Activated naive CD4-positive, alpha-beta T cell treated with anti-CD3 and anti-CD28 coated beads, Interleukin-2, amount 10 ng/mL, durations not matched to agents 7 days and 5 days (primary cell): ENCODE data around the gene PRL.

ENCODE experiments used
- CTCF ChIA-PET: fragments of 350-600 bp; sonication (Branson Sonifier 250); formaldehyde crosslinking; loops from one replicate; lab custom pipeline; 2021; ENCODE audit warnings: antibody characterized with exemption; lab: Charles Lee
- DNase-seq: peaks from one replicate; pipeline ENCODE4 v3.0.0-alpha.2; 2020
- H3K27ac Mint-ChIP-seq: one replicate; pipeline ENCODE4 v1.8.0; 2021; ENCODE audit warnings: mild to moderate bottlenecking, moderate library complexity, mixed read lengths
- H3K27me3 Mint-ChIP-seq: one replicate; pipeline ENCODE4 v1.8.0; 2021; ENCODE audit warnings: mild to moderate bottlenecking, mixed read lengths
- H3K36me3 Mint-ChIP-seq: one replicate; pipeline ENCODE4 v1.8.0; 2021; ENCODE audit warnings: mixed read lengths
- H3K4me1 Mint-ChIP-seq: one replicate; pipeline ENCODE4 v1.8.0; 2021; ENCODE audit warnings: mixed read lengths
- H3K4me3 Mint-ChIP-seq: one replicate; pipeline ENCODE4 v1.8.0; 2021; ENCODE audit warnings: mild to moderate bottlenecking, moderate library complexity, mixed read lengths
- H3K9me3 Mint-ChIP-seq: one replicate; pipeline ENCODE4 v1.8.0; 2021; ENCODE audit warnings: mixed read lengths

The PRL gene

GRCh38 chr6:22296936-22297335 is at the start of gene PRL:
PRL (minus strand) TSS chr6:22297036; CDS start chr6:22296982, 54 bp downstream.
- Mint-ChIP-seq H3K4me1 (no peaks in the 10 kb centered on the region), H3K36me3 (no peaks in the 10 kb centered on the region), H3K27ac (no peak within 1 kb of the TSS), H3K4me3 (no peak within 1 kb of the TSS), H3K9me3 (no peaks in the 10 kb centered on the region), H3K27me3 (no peaks in the 10 kb centered on the region)
- DNase-seq = no peak
- CTCF ChIA-PET = no interaction called here

DNA sequence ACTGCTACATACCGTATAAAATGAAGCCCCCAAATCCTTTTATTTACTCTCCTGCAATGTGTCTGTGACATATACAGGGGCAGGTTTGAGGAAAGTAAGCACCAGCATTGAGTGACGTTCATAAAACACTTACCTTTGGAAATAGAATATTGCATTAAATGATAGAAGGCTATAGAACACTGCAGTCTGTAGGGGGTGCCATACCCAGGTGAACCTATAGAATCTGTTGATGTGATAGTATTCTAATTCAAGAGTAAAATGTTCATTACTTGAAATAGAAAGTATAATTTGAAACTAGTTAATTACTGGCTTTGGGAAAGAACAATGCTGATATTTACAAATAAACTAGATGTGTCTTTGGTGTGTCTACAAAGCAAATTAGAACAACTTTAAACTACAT is 47.0 kb upstream of the PRL start:
- no peaks in the 10 kb centered on the region for H3K4me1 Mint-ChIP-seq
- CTCF ChIA-PET = no interaction called here
- H3K27me3 Mint-ChIP-seq = no peaks in the 10 kb centered on the region
- no peak overlapping the region for H3K27ac Mint-ChIP-seq
- no peak overlapping the region for H3K4me3 Mint-ChIP-seq
- H3K36me3 Mint-ChIP-seq = no peaks in the 10 kb centered on the region
- peaks cover 4% of the 10 kb centered on the region for H3K9me3 Mint-ChIP-seq
- DNase-seq = no peak

GRCh38 chr6:22334778-22335177 is 37.9 kb upstream of the PRL start:
- H3K27me3 Mint-ChIP-seq = no peaks in the 10 kb centered on the region
- DNase-seq = no peak
- no peaks in the 10 kb centered on the region for H3K36me3 Mint-ChIP-seq
- CTCF ChIA-PET = no interaction called here
- H3K9me3 Mint-ChIP-seq = no peaks in the 10 kb centered on the region
- no peaks in the 10 kb centered on the region for H3K4me1 Mint-ChIP-seq
- no peak overlapping the region for H3K27ac Mint-ChIP-seq
- no peak overlapping the region for H3K4me3 Mint-ChIP-seq

DNA sequence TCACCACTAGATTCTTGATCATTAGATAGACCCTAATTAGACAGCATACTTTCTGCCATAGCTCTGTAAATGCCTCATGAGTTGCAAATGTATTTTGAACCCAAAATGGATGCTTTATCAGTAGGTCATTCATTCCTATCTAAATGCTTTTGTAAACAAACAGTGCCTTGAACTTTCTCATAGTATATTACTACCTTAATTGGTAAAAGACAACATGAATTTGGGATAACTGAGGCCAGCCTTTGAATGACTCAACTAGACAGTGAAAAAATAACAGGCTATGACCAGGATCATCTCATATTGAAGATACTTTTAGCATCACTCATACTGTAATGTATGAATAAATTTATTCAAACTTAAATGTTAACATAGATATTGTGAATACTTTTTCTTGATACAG is 37.0 kb upstream of the PRL start:
- Mint-ChIP-seq H3K9me3 (peaks cover 2% of the 10 kb centered on the region), H3K4me3 (no peak overlapping the region), H3K36me3 (no peaks in the 10 kb centered on the region), H3K27ac (no peak overlapping the region), H3K4me1 (no peaks in the 10 kb centered on the region), H3K27me3 (no peaks in the 10 kb centered on the region)
- DNase-seq = no peak
- CTCF ChIA-PET = no interaction called here

GRCh38 chr6:22332711-22333110 is 35.9 kb upstream of the PRL start:
- Mint-ChIP-seq H3K27ac (no peak overlapping the region), H3K36me3 (no peaks in the 10 kb centered on the region)
- no peak for DNase-seq

DNA sequence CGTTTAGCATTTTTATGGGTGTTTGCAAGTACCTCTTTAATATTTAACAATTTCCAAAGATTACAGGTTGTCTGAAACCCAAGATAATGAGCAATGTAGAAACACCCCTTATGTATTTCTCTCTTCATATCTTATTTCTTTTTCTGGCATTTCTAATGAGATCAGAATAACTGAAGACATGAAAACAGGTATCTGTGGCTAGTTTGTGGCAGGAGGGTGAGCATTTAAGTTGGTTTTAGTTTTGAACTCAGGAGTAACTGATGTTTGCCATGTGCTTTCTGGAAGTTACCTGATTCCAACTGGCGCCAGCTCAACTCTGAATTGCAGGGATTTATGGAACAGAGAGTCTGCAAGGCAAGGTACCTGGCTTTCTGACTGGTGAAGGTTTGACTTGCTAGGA is 35.4 kb upstream of the PRL start:
- Mint-ChIP-seq H3K27me3 (no peaks in the 10 kb centered on the region), H3K36me3 (no peaks in the 10 kb centered on the region), H3K9me3 (peaks cover 2% of the 10 kb centered on the region), H3K27ac (no peak overlapping the region), H3K4me1 (no peaks in the 10 kb centered on the region), H3K4me3 (no peak overlapping the region)
- CTCF ChIA-PET = no interaction called here
- no peak for DNase-seq

More at GRCh38 chr6:22332711-22333110, 35.9 kb upstream of the PRL start:
- peaks cover 2% of the 10 kb centered on the region for H3K9me3 Mint-ChIP-seq
- no peak overlapping the region for H3K4me3 Mint-ChIP-seq
- no peaks in the 10 kb centered on the region for H3K27me3 Mint-ChIP-seq
- CTCF ChIA-PET = no interaction called here
- H3K4me1 Mint-ChIP-seq = no peaks in the 10 kb centered on the region

DNA sequence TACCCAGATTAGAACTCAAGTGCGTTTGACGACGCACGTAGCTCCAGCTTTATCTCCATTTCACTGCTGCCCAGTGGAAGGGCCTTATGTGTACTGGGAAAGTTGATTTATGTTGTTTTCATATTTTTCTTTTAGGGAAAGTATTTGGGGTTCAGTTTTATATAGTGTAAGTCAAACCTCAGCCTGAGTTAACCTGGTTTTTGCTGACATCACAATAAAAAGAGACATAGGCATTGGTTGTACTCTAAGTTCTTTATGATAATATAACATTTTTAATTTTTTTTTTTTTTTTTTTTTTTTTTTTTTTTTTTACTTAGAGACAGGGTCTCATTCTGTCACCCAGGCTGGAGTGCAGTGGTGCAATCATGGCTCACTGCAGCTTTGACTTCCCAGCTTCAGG is 34.1 kb upstream of the PRL start:
- CTCF ChIA-PET = no interaction called here
- no peak overlapping the region for H3K27ac Mint-ChIP-seq

GRCh38 chr6:22328474-22328873 is 31.6 kb upstream of the PRL start:
- CTCF ChIA-PET = no interaction called here
- H3K27ac Mint-ChIP-seq = no peak overlapping the region
- no peaks in the 10 kb centered on the region for H3K27me3 Mint-ChIP-seq
- H3K4me1 Mint-ChIP-seq = no peaks in the 10 kb centered on the region
- DNase-seq = no peak
- H3K36me3 Mint-ChIP-seq = no peaks in the 10 kb centered on the region
- H3K4me3 Mint-ChIP-seq = no peak overlapping the region
- peaks cover 2% of the 10 kb centered on the region for H3K9me3 Mint-ChIP-seq

More for the DNA sequence above, 34.1 kb upstream of the PRL start:
- H3K27me3 Mint-ChIP-seq = no peaks in the 10 kb centered on the region
- no peaks in the 10 kb centered on the region for H3K4me1 Mint-ChIP-seq
- no peak for DNase-seq
- no peaks in the 10 kb centered on the region for H3K36me3 Mint-ChIP-seq
- H3K9me3 Mint-ChIP-seq = peaks cover 2% of the 10 kb centered on the region
- no peak overlapping the region for H3K4me3 Mint-ChIP-seq

GRCh38 chr6:22327881-22328280 is 31.0 kb upstream of the PRL start:
- H3K4me3 Mint-ChIP-seq = no peak overlapping the region
- no peaks in the 10 kb centered on the region for H3K27me3 Mint-ChIP-seq
- DNase-seq = no peak
- H3K4me1 Mint-ChIP-seq = no peaks in the 10 kb centered on the region
- no peaks in the 10 kb centered on the region for H3K36me3 Mint-ChIP-seq
- H3K9me3 Mint-ChIP-seq = peaks cover 2% of the 10 kb centered on the region
- H3K27ac Mint-ChIP-seq = no peak overlapping the region
- CTCF ChIA-PET = no interaction called here

GRCh38 chr6:22326500-22326899 is 29.7 kb upstream of the PRL start:
- DNase-seq = no peak
- Mint-ChIP-seq H3K4me3 (no peak overlapping the region), H3K36me3 (no peaks in the 10 kb centered on the region), H3K4me1 (no peaks in the 10 kb centered on the region), H3K27ac (no peak overlapping the region), H3K27me3 (no peaks in the 10 kb centered on the region), H3K9me3 (peaks cover 2% of the 10 kb centered on the region)
- CTCF ChIA-PET = no interaction called here

- Mint-ChIP-seq H3K9me3 (peaks cover 2% of the 10 kb centered on the region), H3K27ac (no peak overlapping the region), H3K4me1 (no peaks in the 10 kb centered on the region), H3K36me3 (no peaks in the 10 kb centered on the region), H3K27me3 (no peaks in the 10 kb centered on the region), H3K4me3 (no peak overlapping the region)
- no peak for DNase-seq
- CTCF ChIA-PET = no interaction called here
Observed at GRCh38 chr6:22325481-22325880, 28.6 kb upstream of the PRL start.

DNA sequence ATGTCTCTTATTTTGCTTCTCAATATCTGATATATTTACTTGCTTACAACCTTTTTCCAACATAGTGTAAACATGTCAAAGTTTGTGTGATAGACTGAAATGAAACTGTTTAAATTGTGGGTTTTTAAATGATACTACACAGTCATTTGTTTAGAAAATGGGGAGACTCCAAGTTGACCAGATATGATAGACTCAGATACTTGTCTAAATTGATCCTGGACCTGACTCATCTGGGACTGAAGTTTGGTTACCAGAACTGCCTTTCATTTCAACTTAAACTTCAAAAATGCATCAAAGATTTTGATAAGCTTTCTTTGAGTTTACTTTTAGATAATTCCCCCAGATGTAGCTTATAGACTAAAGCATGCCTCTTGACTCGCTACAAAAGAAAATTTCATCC is 27.0 kb upstream of the PRL start:
- no peaks in the 10 kb centered on the region for H3K4me1 Mint-ChIP-seq
- CTCF ChIA-PET = no interaction called here

GRCh38 chr6:22322103-22323030 is 25.5 kb upstream of the PRL start:
- Mint-ChIP-seq H3K27me3 (no peaks in the 10 kb centered on the region), H3K4me3 (no peak overlapping the region), H3K4me1 (no peaks in the 10 kb centered on the region), H3K36me3 (no peaks in the 10 kb centered on the region), H3K9me3 (peaks cover 3% of the 10 kb centered on the region), H3K27ac (no peak overlapping the region)
- DNase-seq = no peak
- CTCF ChIA-PET = no interaction called here

More for the DNA sequence above, 27.0 kb upstream of the PRL start:
- no peak overlapping the region for H3K27ac Mint-ChIP-seq
- H3K9me3 Mint-ChIP-seq = no peaks in the 10 kb centered on the region
- no peak for DNase-seq
- H3K4me3 Mint-ChIP-seq = no peak overlapping the region
- no peaks in the 10 kb centered on the region for H3K27me3 Mint-ChIP-seq
- H3K36me3 Mint-ChIP-seq = no peaks in the 10 kb centered on the region

DNA sequence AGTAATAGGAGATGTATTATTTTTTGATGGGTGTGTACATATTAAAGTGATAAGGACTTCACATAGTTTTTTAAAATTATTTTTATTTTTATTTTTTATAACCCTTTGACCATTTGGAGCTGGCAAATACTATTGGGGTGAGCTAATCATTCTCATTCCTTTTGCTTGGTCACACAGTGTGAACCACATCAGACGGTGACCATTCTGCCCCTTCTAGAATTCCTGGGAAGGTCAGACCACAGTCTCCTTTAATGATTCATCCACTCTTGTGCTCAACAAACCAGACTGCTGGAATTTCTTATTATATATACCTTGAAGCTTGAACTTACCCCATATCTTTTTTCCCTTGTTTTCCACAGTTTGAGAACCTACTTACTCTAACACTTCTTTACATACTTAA is 23.9 kb upstream of the PRL start:
- no peaks in the 10 kb centered on the region for H3K27me3 Mint-ChIP-seq
- no peaks in the 10 kb centered on the region for H3K4me1 Mint-ChIP-seq
- CTCF ChIA-PET = no interaction called here
- no peak overlapping the region for H3K27ac Mint-ChIP-seq
- H3K36me3 Mint-ChIP-seq = no peaks in the 10 kb centered on the region
- no peak for DNase-seq
- H3K4me3 Mint-ChIP-seq = no peak overlapping the region
- peaks cover 8% of the 10 kb centered on the region for H3K9me3 Mint-ChIP-seq

DNA sequence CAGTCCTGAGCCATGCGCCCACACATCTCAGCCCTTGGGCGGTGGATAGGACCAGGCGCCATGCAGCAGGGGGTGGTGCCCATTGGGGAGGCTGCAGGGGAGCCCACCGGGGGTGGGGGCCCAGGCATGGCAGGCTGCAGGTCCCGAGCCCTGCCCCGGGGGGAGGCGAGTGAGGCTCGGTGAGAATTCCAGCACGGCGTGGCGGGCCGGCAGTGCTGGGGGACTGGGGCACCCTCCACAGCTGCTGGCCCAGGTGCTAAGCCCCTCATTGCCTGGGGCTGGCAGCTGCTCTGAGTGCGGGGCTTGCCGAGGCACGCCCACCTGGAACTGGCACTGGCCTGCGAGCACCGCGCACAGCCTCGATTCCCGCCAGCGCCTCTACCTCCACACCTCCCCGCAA is 21.6 kb upstream of the PRL start:
- H3K27ac Mint-ChIP-seq = no peak overlapping the region
- H3K4me1 Mint-ChIP-seq = no peaks in the 10 kb centered on the region
- no peaks in the 10 kb centered on the region for H3K27me3 Mint-ChIP-seq
- H3K36me3 Mint-ChIP-seq = no peaks in the 10 kb centered on the region
- H3K4me3 Mint-ChIP-seq = no peak overlapping the region
- CTCF ChIA-PET = no interaction called here
- peaks cover 14% of the 10 kb centered on the region for H3K9me3 Mint-ChIP-seq
- DNase-seq = no peak
